DMS79 (cell line): ENCODE data around the gene ATP5MG.
"Not testable (repeated sequence)": the region's sequence is repeated elsewhere in the genome, so short reads cannot be mapped to it uniquely, and the experiment has no call there.

Experiments used
- DNase-seq: peaks from one replicate; lab custom pipeline; 2025; lab: John Stamatoyannopoulos, UW

ATP5MG gene

DNA sequence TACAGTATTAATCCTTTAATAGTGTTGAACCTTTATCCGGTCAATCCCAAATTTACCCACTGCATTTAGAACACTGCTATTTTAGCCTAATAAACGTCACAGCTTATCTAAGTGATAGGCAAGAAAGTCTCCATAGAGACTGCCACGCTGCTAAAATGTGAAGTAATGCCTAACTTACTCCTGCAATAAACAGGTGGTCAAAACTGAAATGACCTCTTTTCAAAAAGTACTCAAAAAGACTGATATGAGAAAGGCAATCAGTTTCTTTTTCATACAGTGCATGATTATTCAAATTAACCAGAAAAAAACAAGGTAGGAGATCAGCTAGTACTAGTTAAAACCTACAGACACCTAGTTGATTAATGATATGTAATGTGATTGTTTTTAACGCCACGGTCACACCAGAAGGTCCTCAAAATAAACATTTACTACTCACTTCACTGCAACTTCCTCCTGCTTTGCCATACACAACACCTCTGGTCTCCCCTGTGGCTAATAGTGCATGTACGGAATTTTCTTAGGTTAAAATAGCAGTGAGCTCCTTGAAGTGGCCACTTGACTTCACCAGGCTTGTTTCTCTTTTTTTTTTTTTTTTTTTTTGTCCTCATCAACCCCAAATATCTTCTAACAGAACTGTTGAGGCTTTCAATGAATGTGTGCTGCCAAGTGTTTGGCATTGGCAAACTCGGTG is 8.8 kb downstream of the ATP5MG start:
- DNase-seq: peak; percentile 44

- no peak for DNase-seq
Observed at GRCh38 chr11:118411530-118411929, 10.1 kb downstream of the ATP5MG start.

DNA sequence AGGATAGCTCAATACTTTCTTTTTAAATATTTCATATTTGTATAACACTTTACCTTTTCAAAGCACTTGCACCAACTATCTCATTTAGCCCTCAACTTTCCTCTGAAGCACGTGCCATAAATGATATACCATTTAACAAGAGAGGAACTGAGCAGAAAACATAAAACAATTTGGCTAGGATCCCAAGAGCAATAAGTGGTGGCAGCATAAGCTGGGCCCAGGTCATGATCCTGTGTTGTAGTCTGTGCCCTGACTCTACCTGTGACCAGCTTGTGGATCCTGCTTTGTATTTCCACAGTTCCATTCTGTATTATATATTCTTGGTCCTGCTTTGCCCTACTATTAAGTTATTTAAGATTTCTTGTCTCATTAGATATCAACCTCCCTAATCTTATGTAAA is 11.5 kb downstream of the ATP5MG start:
- no peak for DNase-seq

GRCh38 chr11:118415062-118415738 is 13.8 kb downstream of the ATP5MG start:
- DNase-seq: no peak

- no peak for DNase-seq
Observed at GRCh38 chr11:118415739-118416068, 14.3 kb downstream of the ATP5MG start.

- not testable (repeated sequence) for DNase-seq
Observed at GRCh38 chr11:118416900-118417299, 15.5 kb downstream of the ATP5MG start.

GRCh38 chr11:118417801-118418200 is 16.4 kb downstream of the ATP5MG start:
- DNase-seq: no peak

- no peak for DNase-seq
Observed at GRCh38 chr11:118418766-118419165, 17.4 kb downstream of the ATP5MG start.

GRCh38 chr11:118427707-118428106 is 26.3 kb downstream of the ATP5MG start:
- no peak for DNase-seq

DNA sequence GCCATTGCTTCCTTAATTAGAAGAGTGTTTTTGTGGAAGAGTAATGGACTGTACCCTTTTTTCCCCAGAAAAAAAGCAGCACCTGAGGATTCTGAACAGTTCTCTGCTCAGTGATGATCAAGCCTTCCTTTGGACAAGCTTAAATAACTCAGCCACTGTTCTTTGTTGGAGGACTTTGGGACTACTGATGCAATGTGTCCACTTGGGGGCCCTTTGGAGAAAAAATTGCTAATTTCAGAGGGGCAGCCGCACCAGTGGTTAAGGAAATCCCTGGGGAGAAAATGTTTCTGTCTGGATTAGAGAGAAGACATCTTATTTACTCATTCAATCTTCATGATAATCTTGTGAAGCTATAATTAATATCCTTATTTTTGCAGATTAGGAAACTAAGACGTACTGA is 29.6 kb downstream of the ATP5MG start:
- DNase-seq: no peak

DNA sequence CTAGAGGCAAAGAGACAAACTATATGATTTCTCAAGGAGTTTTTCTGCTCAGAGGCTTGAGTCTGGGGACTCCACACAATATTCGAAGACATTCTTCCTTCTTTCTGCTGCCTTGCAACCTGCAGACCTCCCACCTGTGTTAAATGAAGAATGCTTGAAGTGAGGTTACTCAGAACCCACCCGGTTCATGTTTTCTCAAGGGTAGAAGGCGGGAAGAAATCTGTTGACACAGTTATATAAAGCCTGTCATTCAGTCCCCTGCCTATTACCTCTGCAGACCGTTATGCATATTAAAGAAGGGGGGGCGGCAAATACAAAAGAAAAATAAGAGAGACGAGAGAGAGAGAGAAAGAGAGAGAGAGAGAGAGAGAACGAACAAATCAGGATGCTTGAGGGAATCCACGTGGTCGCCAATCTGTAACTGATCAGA is 32.7 kb downstream of the ATP5MG start:
- no peak for DNase-seq

DNA sequence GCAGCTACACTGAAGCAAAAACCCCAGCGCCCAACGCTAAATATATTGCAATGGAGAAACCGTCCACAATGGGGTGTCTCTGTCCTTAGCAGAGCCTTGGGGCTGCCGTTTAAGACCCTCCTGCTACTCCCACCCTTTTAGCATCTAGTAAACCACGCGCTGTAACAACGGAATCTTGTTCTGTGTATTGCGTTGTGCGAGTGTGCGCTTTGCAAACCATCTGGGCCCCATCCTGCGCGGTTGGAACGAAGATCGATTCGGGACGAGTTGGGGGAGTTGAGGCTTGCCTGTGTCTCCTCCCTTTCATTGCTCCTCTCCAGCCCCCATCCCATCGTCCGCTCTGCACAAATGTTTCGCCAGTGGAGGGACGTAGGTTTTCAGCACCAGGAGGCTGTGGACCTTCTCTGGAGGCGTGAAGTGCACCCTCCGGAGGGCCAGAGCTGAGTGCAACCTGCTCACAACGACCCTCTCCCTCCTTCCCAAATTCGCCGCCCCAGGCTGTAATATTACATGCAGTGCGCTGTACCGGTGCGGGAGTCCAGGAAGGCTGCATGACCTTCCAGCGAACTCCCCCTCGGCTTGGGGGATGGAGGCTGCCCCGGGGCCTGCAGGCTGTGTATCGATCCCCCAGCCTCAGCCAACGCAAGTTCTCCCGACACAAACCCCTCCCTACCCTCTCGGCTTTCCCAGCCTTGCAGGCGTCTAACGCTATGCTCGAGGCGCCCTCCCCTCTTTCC is 33.3 kb downstream of the ATP5MG start:
- DNase-seq: peak; percentile 63

DNA sequence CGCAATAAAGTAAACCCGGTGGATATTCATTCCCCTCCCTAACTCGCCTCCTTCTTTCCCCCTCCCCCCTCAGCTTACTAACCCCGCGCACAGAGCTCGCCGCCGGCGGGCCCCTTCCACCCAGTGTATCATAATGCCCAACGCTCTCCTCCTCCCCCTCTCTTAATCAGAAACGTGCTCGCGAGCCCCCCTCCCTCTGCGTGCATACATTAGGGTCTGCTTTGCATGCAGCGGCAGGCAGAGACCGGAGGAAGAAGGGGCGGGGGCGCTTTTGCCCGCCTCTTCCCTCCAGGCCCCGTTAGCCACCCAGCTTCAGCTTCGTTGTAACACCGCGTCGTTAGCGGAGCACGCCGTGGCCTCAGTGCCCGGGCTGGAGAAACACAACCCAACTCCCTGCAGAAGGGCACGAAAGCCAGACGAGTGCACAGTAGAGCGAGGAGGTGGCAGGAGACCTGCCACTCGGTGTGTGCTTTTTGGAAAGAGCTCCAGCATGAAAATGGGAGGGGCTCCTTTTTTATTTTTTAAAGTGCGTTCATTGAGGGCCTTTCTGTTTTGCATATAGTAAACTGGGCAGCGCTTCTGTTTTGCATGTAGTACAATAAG is 34.0 kb downstream of the ATP5MG start:
- peak; percentile 79 for DNase-seq

DNA sequence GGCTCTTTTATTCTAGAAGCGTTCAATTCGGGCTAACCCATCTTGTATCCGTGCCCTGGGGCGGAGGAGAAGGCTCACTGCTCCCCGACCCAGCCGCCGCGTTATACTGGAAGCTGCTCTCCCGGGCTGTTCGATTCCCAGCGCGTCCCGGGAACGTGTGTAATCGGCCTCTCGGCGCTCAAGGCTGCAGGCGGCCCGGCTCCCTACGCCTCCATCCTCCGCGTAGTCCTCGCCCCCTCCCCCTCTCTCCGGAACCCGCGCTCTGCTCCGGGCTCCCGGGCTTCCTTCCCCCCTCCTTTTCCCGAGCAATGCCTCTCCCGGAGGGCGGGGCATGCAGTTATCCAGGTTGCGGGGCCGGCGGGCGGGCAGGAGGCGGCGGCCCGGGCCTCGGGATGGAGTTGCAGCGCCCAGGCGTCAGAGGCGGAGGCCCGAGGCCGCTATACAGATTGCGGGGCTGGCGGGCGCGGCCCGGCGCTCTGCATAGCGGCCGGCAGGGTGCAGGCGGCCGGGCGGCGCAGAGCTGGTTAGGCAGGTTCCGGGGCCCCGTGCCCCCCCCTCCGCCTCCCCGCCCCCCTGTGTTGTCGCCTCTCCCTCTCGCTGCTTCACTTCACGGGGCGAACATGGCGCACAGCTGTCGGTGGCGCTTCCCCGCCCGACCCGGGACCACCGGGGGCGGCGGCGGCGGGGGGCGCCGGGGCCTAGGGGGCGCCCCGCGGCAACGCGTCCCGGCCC is 34.7 kb downstream of the ATP5MG start, which contains the start of gene KMT2A:
KMT2A (plus strand) TSS at position 600 of the 732 bp plus-strand sequence; CDS start at position 621, 21 bp downstream.
- DNase-seq: peak; percentile 99

GRCh38 chr11:118436639-118437207 is 35.3 kb downstream of the ATP5MG start:
- DNase-seq: no peak

GRCh38 chr11:118437208-118438125 is 36.1 kb downstream of the ATP5MG start:
- peak; percentile 33 for DNase-seq

DNA sequence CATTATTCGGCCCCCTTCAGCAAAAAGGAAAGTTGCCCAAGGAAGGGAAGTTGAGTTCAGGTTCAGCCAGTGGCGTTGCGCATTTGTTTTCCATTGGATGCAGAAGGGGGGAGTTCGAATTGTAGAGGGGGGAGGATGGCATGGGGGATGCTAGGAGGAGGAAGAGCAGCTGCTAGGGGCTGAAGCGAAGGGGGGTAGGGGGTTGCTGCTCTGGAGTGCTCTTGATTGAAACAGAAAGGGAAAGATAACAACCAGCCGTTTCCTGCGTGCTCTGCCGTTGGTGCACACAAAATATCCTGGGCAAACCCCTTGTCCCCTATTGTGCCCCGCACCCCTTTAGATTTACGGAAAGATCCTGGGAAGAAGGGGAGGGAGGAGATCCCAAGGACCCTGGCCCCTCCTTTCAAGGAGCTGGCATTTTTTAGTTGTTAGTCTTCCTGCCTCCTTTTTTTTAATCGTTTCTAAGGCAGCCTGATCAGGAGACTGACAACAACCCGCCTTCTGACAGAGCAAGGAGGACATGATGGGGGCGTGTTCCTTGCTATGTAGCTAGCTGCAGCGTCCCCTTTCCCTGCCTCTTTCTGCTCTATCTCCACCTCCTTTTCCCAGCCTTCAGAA is 37.0 kb downstream of the ATP5MG start:
- peak; percentile 24 for DNase-seq

DNA sequence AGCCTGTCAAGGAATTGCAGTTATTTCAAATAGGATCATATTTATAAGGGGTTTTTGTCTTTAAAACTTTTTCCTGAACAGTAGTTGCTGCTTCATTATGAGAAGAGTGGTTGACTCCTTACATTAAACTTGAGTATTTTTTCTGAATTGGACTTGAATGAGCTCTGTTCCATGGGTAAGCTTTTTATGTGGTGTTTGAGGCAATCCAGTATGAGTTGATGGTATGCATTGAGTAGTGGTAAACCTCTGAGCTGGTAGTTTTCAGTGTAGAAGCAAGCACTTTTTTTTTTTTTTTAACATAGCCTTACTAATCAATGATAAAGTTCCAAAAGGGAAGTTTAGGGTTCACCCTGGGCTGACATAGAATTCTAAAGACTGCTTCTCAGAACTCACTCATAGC is 38.2 kb downstream of the ATP5MG start:
- no peak for DNase-seq

- DNase-seq: no peak
Observed at GRCh38 chr11:118441770-118442275, 40.4 kb downstream of the ATP5MG start.

GRCh38 chr11:118442301-118442700 is 40.9 kb downstream of the ATP5MG start:
- no peak for DNase-seq
